SK-N-SH (cell line): ENCODE data around the gene LRFN3. TPM values are rescaled to one million over a fixed set of nuclear protein-coding genes. Genes with fewer than 3 reads are reported as not detected.

Experiments
- CTCF ChIA-PET: fragments of 300-600, 350-600 bp; formaldehyde crosslinking; extraction: SDS; loops from one replicate; lab custom pipeline; 2021; lab: Yijun Ruan, JAX
- POLR2A ChIA-PET: fragments of 350-600 bp; sonication (Branson Sonifier 250); formaldehyde crosslinking; extraction: SDS; loops from one replicate; lab custom pipeline; 2020; ENCODE audit warnings: antibody characterized with exemption, inconsistent platforms; lab: Yijun Ruan, JAX
- DNase-seq: peaks from one replicate; pipeline ENCODE4 v3.0.0; 2012
- H2AFZ ChIP-seq: fragments of 200-600 bp; sonication (generic); 2 replicates; pipeline ENCODE4 v1.8.1; 2016; ENCODE audit warnings: antibody characterized with exemption, mild to moderate bottlenecking, low read depth
- H3F3A ChIP-seq: fragments of 200-600 bp; sonication (generic); replicated peaks from 2 replicates; pipeline ENCODE3; 2016; ENCODE audit warnings: antibody characterized with exemption, mild to moderate bottlenecking; ENCODE audit not compliant: insufficient read depth
- H3K27ac ChIP-seq, 2 experiments: fragments of 200-500 bp in 1 of 2; fragments of 200-600 bp in 1 of 2; sonication (Bioruptor generic) in 1 of 2; sonication (generic), shearing (Covaris generic) in 1 of 2; 2 replicates each; pipeline versions ENCODE4 v1.5.1 to v1.6.1; 2014 to 2016; ENCODE audit warnings: low read depth in 2 of 2, inconsistent platforms in 1 of 2, low read length in 1 of 2, mild to moderate bottlenecking in 1 of 2, mixed read lengths in 1 of 2
- H3K27me3 ChIP-seq: fragments of 200-600 bp; sonication (generic), shearing (Covaris generic); 2 replicates; pipeline ENCODE4 v1.6.1; 2016; ENCODE audit warnings: mixed run types; ENCODE audit not compliant: insufficient read depth
- H3K36me3 ChIP-seq, 2 experiments: fragments of 200-500 bp in 1 of 2; fragments of 200-600 bp in 1 of 2; sonication (Bioruptor generic) in 1 of 2; sonication (generic) in 1 of 2; replicated peaks in 1 of 2; 2 replicates each; pipeline versions ENCODE3 to v1.5.1; 2014 to 2016; ENCODE audit warnings: low read length in 1 of 2, mild to moderate bottlenecking in 1 of 2; ENCODE audit not compliant: insufficient read depth in 2 of 2, control insufficient read depth in 1 of 2
- H3K4me1 ChIP-seq, 2 experiments: fragments of 200-500 bp in 1 of 2; fragments of 200-600 bp in 1 of 2; sonication (Bioruptor generic) in 1 of 2; sonication (generic), shearing (Covaris generic) in 1 of 2; 2 replicates each; pipeline versions ENCODE4 v1.5.1 to v1.6.1; 2014 to 2016; ENCODE audit warnings: low read depth in 1 of 2, low read length in 1 of 2, mixed run types in 1 of 2; ENCODE audit not compliant: insufficient read depth in 2 of 2, control insufficient read depth in 1 of 2
- H3K4me2 ChIP-seq: fragments of 200-600 bp; sonication (generic), shearing (Covaris generic); 2 replicates; pipeline ENCODE4 v1.6.1; 2017; ENCODE audit warnings: mixed run types
- H3K4me3 ChIP-seq, 2 experiments: fragments of 200-500 bp in 1 of 2; fragments of 200-600 bp in 1 of 2; sonication (Bioruptor generic) in 1 of 2; sonication (generic), shearing (Covaris generic) in 1 of 2; 2 replicates each; pipeline versions ENCODE4 v1.5.1 to v1.8.1; 2014 to 2016; ENCODE audit warnings: low read depth in 2 of 2, inconsistent platforms in 1 of 2, low read length in 1 of 2, mild to moderate bottlenecking in 1 of 2, mixed read lengths in 1 of 2, moderate library complexity in 1 of 2
- H3K79me2 ChIP-seq: fragments of 200-600 bp; sonication (generic); 2 replicates; pipeline ENCODE4 v1.8.1; 2017; ENCODE audit warnings: mild to moderate bottlenecking; ENCODE audit not compliant: insufficient read depth
- H3K9ac ChIP-seq: fragments of 200-600 bp; sonication (generic); 2 replicates; pipeline ENCODE4 v1.6.1; 2017; ENCODE audit warnings: mixed run types
- H3K9me2 ChIP-seq: fragments of 200-600 bp; sonication (generic); 2 replicates; pipeline ENCODE4 v1.6.1; 2017; ENCODE audit warnings: mixed run types
- H3K9me3 ChIP-seq: fragments of 200-600 bp; sonication (generic); 2 replicates; pipeline ENCODE4 v1.6.1; 2017; ENCODE audit warnings: mixed run types, mild to moderate bottlenecking, moderate library complexity
- H4K20me1 ChIP-seq: fragments of 200-600 bp; sonication (generic); 2 replicates; pipeline ENCODE4 v1.6.1; 2017; ENCODE audit warnings: mild to moderate bottlenecking, mixed run types; ENCODE audit not compliant: insufficient read depth
- CHD2 ChIP-seq: fragments of 150-350 bp; IDR thresholded peaks from 2 replicates; pipeline ENCODE4 v1.6.1; 2018; ENCODE audit warnings: low read length; ENCODE audit not compliant: partially characterized antibody
- ELF1 ChIP-seq: IDR thresholded peaks from 2 replicates; pipeline ENCODE4 v1.4.0; 2012
- EP300 ChIP-seq, 2 experiments: IDR thresholded peaks; 2 replicates each; pipeline versions ENCODE4 v1.4.0 to v1.6.1; 2012; ENCODE audit warnings: borderline replicate concordance in 1 of 2, low read depth in 1 of 2, low read length in 1 of 2
- GABPA ChIP-seq: IDR thresholded peaks from 2 replicates; pipeline ENCODE4 v1.4.0; 2012; ENCODE audit warnings: low read depth, mild to moderate bottlenecking
- MXI1 ChIP-seq: IDR thresholded peaks from 2 replicates; pipeline ENCODE4 v1.6.1; 2012; ENCODE audit warnings: mild to moderate bottlenecking, low read depth, low read length, improper control_type of control experiment
- RAD21 ChIP-seq: IDR thresholded peaks from 2 replicates; pipeline ENCODE4 v1.6.1; 2012; ENCODE audit warnings: mild to moderate bottlenecking, low read length
- SIN3A ChIP-seq: IDR thresholded peaks from 2 replicates; pipeline ENCODE4 v1.6.1; 2012; ENCODE audit warnings: low read depth, mild to moderate bottlenecking, low read length, moderate library complexity, borderline replicate concordance
- SMC3 ChIP-seq: IDR thresholded peaks from 2 replicates; pipeline ENCODE4 v1.6.1; 2012; ENCODE audit warnings: low read depth, low read length, improper control_type of control experiment
- TAF1 ChIP-seq: IDR thresholded peaks from 2 replicates; pipeline ENCODE4 v1.6.1; 2012; ENCODE audit warnings: low read depth, mild to moderate bottlenecking, low read length, moderate library complexity, borderline replicate concordance
- TCF12 ChIP-seq: IDR thresholded peaks from 2 replicates; pipeline ENCODE4 v1.4.0; 2012
- YY1 ChIP-seq: IDR thresholded peaks from 2 replicates; pipeline ENCODE4 v1.4.0; 2012; ENCODE audit warnings: low read depth, mild to moderate bottlenecking
- WGBS: methylation state at CpG from one replicate; pipeline ENCODE4 v1.1.6; 2017; ENCODE audit warnings: low lambda C conversion rate; 5-methylcytosine and 5-hydroxymethylcytosine counted together
- polyA plus RNA-seq, 3 experiments: library from polyadenylated mRNA; depleted of rRNA; stranded (reverse); fragments of >200 nt; gene quantifications; 2 replicates each; pipeline ENCODE4 v1.2.3, GENCODE V29; 2012
- TF ChIP-seq, protein P1 (sequence below): fragments of 150-350 bp; IDR thresholded peaks from 2 replicates; pipeline ENCODE4 v1.6.1; 2017; ENCODE audit warnings: antibody characterized with exemption, low read length, low read depth, borderline replicate concordance
- TF ChIP-seq, protein P2 (sequence below): fragments of 150-350 bp; IDR thresholded peaks from 2 replicates; pipeline ENCODE4 v1.6.1; 2016; ENCODE audit warnings: mild to moderate bottlenecking, low read depth, low read length
- TF ChIP-seq, protein P3 (sequence below): IDR thresholded peaks from 2 replicates; pipeline ENCODE4; 2012
- TF ChIP-seq, protein P4 (sequence below): IDR thresholded peaks from 2 replicates; pipeline ENCODE4 v1.4.0; 2012; ENCODE audit warnings: low read depth
- TF ChIP-seq, protein P5 (sequence below): fragments of 200-600 bp; sonication (generic); IDR thresholded peaks from 2 replicates; pipeline ENCODE4 v1.6.1; 2017; ENCODE audit warnings: antibody characterized with exemption, mild to moderate bottlenecking, moderate library complexity

Gene LRFN3
- polyA plus RNA-seq, 1 of the 3 experiments (the other 2 are of a cell fraction): 5.4 TPM

DNA sequence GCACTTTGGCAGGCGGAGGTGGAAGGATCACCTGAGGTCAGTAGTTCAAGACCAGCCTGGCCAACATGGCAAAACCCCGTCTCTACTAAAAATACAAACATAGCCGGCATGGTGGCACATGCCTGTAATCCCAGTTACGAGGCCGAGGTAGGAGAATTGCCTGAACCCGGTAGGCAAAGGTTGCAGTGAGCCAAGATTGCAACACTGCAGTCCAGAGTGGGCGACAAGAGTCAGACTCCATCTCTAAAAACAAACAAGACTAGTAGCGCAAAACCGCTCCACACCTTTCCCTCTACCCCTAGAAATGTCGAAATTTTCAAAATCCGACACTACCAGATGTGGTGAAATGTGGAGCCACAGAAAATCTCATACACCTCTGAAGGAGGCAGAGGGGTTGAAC lies 16.9 kb upstream of the LRFN3 start:
- Histone ChIP-seq H3K27ac (no peak overlapping the region), H3K36me3 (no peaks in the 10 kb centered on the region), H3K9me3 (no peaks in the 10 kb centered on the region), H3K9ac (no peak overlapping the region), H3F3A (no peaks in the 10 kb centered on the region), H4K20me1 (no peaks in the 10 kb centered on the region), H3K79me2 (no peaks in the 10 kb centered on the region), H3K4me1 (no peaks in the 10 kb centered on the region), H3K9me2 (no peaks in the 10 kb centered on the region), H3K4me3 (no peak overlapping the region)
- POLR2A ChIA-PET: no interaction called here
- no peak for DNase-seq
- WGBS: 62% methylated on average over 11 of the region's 11 CpGs
- CTCF ChIA-PET: no interaction called here
- TF ChIP-seq TAF1 (no peak), RAD21 (no peak), CHD2 (no peak), ELF1 (no peak), EP300 (IDR thresholded peaks at IDR 0.05; ENCODE audit: borderline replicate concordance in 1 of 2, low read depth in 1 of 2, low read length in 1 of 2) (no peak), YY1 (no peak), TCF12 (no peak), MXI1 (no peak)
- TF ChIP-seq, protein P1, sequence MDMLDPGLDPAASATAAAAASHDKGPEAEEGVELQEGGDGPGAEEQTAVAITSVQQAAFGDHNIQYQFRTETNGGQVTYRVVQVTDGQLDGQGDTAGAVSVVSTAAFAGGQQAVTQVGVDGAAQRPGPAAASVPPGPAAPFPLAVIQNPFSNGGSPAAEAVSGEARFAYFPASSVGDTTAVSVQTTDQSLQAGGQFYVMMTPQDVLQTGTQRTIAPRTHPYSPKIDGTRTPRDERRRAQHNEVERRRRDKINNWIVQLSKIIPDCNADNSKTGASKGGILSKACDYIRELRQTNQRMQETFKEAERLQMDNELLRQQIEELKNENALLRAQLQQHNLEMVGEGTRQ: no peak
- TF ChIP-seq, protein P2, sequence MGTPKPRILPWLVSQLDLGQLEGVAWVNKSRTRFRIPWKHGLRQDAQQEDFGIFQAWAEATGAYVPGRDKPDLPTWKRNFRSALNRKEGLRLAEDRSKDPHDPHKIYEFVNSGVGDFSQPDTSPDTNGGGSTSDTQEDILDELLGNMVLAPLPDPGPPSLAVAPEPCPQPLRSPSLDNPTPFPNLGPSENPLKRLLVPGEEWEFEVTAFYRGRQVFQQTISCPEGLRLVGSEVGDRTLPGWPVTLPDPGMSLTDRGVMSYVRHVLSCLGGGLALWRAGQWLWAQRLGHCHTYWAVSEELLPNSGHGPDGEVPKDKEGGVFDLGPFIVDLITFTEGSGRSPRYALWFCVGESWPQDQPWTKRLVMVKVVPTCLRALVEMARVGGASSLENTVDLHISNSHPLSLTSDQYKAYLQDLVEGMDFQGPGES: no peak
- TF ChIP-seq, protein P3, sequence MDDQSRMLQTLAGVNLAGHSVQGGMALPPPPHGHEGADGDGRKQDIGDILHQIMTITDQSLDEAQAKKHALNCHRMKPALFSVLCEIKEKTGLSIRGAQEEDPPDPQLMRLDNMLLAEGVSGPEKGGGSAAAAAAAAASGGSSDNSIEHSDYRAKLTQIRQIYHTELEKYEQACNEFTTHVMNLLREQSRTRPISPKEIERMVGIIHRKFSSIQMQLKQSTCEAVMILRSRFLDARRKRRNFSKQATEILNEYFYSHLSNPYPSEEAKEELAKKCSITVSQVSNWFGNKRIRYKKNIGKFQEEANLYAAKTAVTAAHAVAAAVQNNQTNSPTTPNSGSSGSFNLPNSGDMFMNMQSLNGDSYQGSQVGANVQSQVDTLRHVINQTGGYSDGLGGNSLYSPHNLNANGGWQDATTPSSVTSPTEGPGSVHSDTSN: no peak
- TF ChIP-seq, protein P4, sequence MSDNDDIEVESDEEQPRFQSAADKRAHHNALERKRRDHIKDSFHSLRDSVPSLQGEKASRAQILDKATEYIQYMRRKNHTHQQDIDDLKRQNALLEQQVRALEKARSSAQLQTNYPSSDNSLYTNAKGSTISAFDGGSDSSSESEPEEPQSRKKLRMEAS: no peak
- TF ChIP-seq, all 33 proteins: peak for 0
- no peak overlapping the region for H2AFZ ChIP-seq
- no peak overlapping the region for H3K4me2 ChIP-seq
- H3K27me3 ChIP-seq: peaks cover 15% of the 10 kb centered on the region; the same call in 1 of the 2 replicates

DNA sequence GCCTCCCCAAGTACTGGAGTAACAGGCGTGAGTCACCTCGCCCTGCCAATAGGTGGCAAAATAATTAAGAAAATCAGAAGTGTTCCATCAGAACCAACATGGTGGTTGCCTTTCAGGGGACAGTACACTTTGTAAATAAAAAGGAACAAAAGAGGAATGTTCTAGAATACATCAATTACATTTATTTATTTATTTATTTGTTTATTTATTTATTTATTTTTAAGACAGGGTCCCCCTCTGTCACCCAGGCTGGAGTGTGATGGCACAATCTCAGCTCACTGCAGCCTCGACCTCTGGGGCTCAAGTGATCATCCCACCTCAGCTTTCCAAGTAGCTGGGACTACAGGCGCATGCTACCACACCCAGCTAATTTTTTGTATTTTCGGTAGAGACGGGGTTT lies 15.2 kb upstream of the LRFN3 start:
- Histone ChIP-seq H3K4me3 (no peak overlapping the region), H3K4me1 (no peaks in the 10 kb centered on the region), H3K9me3 (no peaks in the 10 kb centered on the region), H3K36me3 (no peaks in the 10 kb centered on the region), H2AFZ (no peak overlapping the region), H3F3A (no peaks in the 10 kb centered on the region), H3K9me2 (no peaks in the 10 kb centered on the region), H3K27ac (no peak overlapping the region), H4K20me1 (no peaks in the 10 kb centered on the region), H3K4me2 (no peak overlapping the region), H3K9ac (no peak overlapping the region), H3K27me3 (peaks cover 10% of the 10 kb centered on the region; the same call in 1 of the 2 replicates), H3K79me2 (no peaks in the 10 kb centered on the region)
- no peak for TF ChIP-seq RAD21
- no peak for TF ChIP-seq SIN3A
- TF ChIP-seq ELF1: no peak
- TF ChIP-seq CHD2: no peak
- TF ChIP-seq SMC3: no peak
- TF ChIP-seq GABPA: no peak
- no peak for TF ChIP-seq EP300 (IDR thresholded peaks at IDR 0.05; ENCODE audit: borderline replicate concordance in 1 of 2, low read depth in 1 of 2, low read length in 1 of 2)
- TF ChIP-seq, protein P5, sequence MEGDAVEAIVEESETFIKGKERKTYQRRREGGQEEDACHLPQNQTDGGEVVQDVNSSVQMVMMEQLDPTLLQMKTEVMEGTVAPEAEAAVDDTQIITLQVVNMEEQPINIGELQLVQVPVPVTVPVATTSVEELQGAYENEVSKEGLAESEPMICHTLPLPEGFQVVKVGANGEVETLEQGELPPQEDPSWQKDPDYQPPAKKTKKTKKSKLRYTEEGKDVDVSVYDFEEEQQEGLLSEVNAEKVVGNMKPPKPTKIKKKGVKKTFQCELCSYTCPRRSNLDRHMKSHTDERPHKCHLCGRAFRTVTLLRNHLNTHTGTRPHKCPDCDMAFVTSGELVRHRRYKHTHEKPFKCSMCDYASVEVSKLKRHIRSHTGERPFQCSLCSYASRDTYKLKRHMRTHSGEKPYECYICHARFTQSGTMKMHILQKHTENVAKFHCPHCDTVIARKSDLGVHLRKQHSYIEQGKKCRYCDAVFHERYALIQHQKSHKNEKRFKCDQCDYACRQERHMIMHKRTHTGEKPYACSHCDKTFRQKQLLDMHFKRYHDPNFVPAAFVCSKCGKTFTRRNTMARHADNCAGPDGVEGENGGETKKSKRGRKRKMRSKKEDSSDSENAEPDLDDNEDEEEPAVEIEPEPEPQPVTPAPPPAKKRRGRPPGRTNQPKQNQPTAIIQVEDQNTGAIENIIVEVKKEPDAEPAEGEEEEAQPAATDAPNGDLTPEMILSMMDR: no peak
- ChIA-PET POLR2A (no interaction called here), CTCF (interaction anchor here (1.1 kb wide), 1 partner anchor 12 kb away, joined by 3 read pairs; no protein-coding TSS in a partner anchor)
- WGBS: 52% methylated on average over 6 of the region's 6 CpGs
- no peak for DNase-seq
